Gastrocnemius medialis (tissue), 4 donors: Measurements from ENCODE around the gene DHRS3. TPM values are rescaled to one million over a fixed set of nuclear protein-coding genes. Genes with fewer than 3 reads are reported as not detected.
A peak's percentile ranks its signal among the peaks of the same experiment; 100 is the strongest.
"Not testable (repeated sequence)": the region's sequence is repeated elsewhere in the genome, so short reads cannot be mapped to it uniquely, and the experiment has no call there.

Experiments
- ATAC-seq, 2 donors: fragments of 150-250 bp; one replicate each; pipeline ENCODE4 v1.9.1; 2016
- DNase-seq, 2 donors: peaks; one replicate each; pipeline ENCODE4 v3.0.0-alpha.2; 2019
- H3K27ac ChIP-seq, 4 donors: fragments of 200-600 bp; sonication (generic); 1 replicate in 1 of 4; 2 replicates in 3 of 4; pipeline ENCODE4 v1.5.1; 2016 to 2018; ENCODE audit warnings: mild to moderate bottlenecking in 2 of 4, moderate library complexity in 1 of 4
- H3K27me3 ChIP-seq, 3 donors: fragments of 200-600 bp; sonication (generic) in 2 of 3; 1 replicate in 1 of 3; 2 replicates in 2 of 3; pipeline versions ENCODE4 v1.5.1 to v1.6.0; 2016 to 2019; ENCODE audit warnings: mild to moderate bottlenecking in 1 of 3, moderate library complexity in 1 of 3
- H3K36me3 ChIP-seq, 2 donors: fragments of 200-600 bp; sonication (generic) in 1 of 2; one replicate each; pipeline ENCODE4 v1.5.1; 2017 to 2018
- H3K4me1 ChIP-seq, 2 donors: fragments of 200-600 bp; sonication (generic) in 1 of 2; one replicate each; pipeline ENCODE4 v1.5.1; 2016 to 2017; ENCODE audit warnings: mild to moderate bottlenecking in 2 of 2
- H3K4me3 ChIP-seq, 4 donors: fragments of 200-600 bp; sonication (generic) in 3 of 4; 1 replicate in 1 of 4; 2 replicates in 3 of 4; pipeline ENCODE4 v1.5.1; 2016 to 2019; ENCODE audit warnings: mild to moderate bottlenecking in 2 of 4
- H3K9me3 ChIP-seq, 3 donors: fragments of 200-600 bp; sonication (generic) in 2 of 3; 1 replicate in 1 of 3; 2 replicates in 2 of 3; pipeline ENCODE4 v1.5.1; 2016 to 2019
- CTCF ChIP-seq, 5 experiments: fragments of 450-650 bp in 3 of 5; fragments of 200-600 bp in 2 of 5; sonication (generic) in 2 of 5; IDR thresholded peaks in 4 of 5; conservative IDR thresholded peaks in 1 of 5; 1 replicate in 4 of 5; 2 replicates in 1 of 5; pipeline ENCODE4 v1.5.1; 2016 to 2019; ENCODE audit warnings: antibody characterized with exemption in 5 of 5, mild to moderate bottlenecking in 3 of 5, moderate library complexity in 3 of 5
- POLR2A ChIP-seq, 2 donors: fragments of 450-650 bp; IDR thresholded peaks; one replicate each; pipeline ENCODE4 v1.6.1; 2017; ENCODE audit warnings: antibody characterized with exemption in 2 of 2, mild to moderate bottlenecking in 2 of 2, moderate library complexity in 2 of 2
- in situ Hi-C, 4 donors: fragments of 200-750 bp; cut with MboI; loops; one replicate each; pipeline versions ENCODE4 v1.15.0 to v1.8.0; 2017; ENCODE audit warnings: low sequenced_read_pairs in 4 of 4
- intact Hi-C: fragments of 100-400 bp; cut with DNase I; formaldehyde crosslinking; loops from one replicate; pipeline ENCODE4 v1.15.1; 2023; ENCODE audit warnings: low total_unique reads
- total RNA-seq, 4 donors: library from RNA; depleted of rRNA; stranded (reverse); fragments of >200 nt; gene quantifications; one replicate each; pipeline versions ENCODE4 v1.1.0 to v1.2.3, GENCODE V29; 2016

Gene DHRS3
- total RNA-seq, 4 donors from 2014 or later = 28.5 to 108 (median 67.0) TPM

- no peak for ATAC-seq
- TF ChIP-seq POLR2A (IDR thresholded peaks at IDR 0.05) (no peak), CTCF (IDR thresholded peaks at IDR 0.05 in 4 of 5, conservative IDR thresholded peaks at IDR 0.05 in 1 of 5) (no peak)
- H3K27ac ChIP-seq = no peak overlapping the region
- DNase-seq = no peak
- in situ Hi-C loops = no loop called here
- H3K27me3 ChIP-seq = no peaks in the 10 kb centered on the region
- no peaks in the 10 kb centered on the region for H3K9me3 ChIP-seq
- intact Hi-C loops = no loop called here
- H3K36me3 ChIP-seq = no peaks in the 10 kb centered on the region
- no peak overlapping the region for H3K4me3 ChIP-seq
- peaks cover 15 to 19% of the 10 kb centered on the region in 2 donors for H3K4me1 ChIP-seq
These were observed 90.4 kb downstream of the DHRS3 start for GRCh38 chr1:12527564-12527963.

GRCh38 chr1:12525311-12526181 is 92.5 kb downstream of the DHRS3 start:
- H3K27me3 ChIP-seq = no peaks in the 10 kb centered on the region
- ATAC-seq (peak; percentile 90 to 95), DNase-seq (peak; percentile 75 to 94)
- H3K4me3 ChIP-seq = no peak overlapping the region
- peaks cover 15 to 19% of the 10 kb centered on the region in 2 donors for H3K4me1 ChIP-seq
- intact Hi-C loops (no loop called here), in situ Hi-C loops (no loop called here)
- no peaks in the 10 kb centered on the region for H3K36me3 ChIP-seq
- TF ChIP-seq POLR2A (IDR thresholded peaks at IDR 0.05) = no peak
- TF ChIP-seq CTCF (IDR thresholded peaks at IDR 0.05 in 4 of 5, conservative IDR thresholded peaks at IDR 0.05 in 1 of 5) = no peak
- no peaks in the 10 kb centered on the region for H3K9me3 ChIP-seq
- peak overlapping the region; percentile 70 to 83 (median 80) for H3K27ac ChIP-seq

- no peak for DNase-seq
- H3K27ac ChIP-seq = peak overlapping the region; percentile 11 to 80 (median 74)
- no peaks in the 10 kb centered on the region for H3K9me3 ChIP-seq
- no peak for ATAC-seq
- in situ Hi-C loops = no loop called here
- H3K27me3 ChIP-seq = no peaks in the 10 kb centered on the region
- no peaks in the 10 kb centered on the region for H3K36me3 ChIP-seq
- H3K4me1 ChIP-seq = peaks cover 17 to 21% of the 10 kb centered on the region in 2 donors
- no peak overlapping the region for H3K4me3 ChIP-seq
- no peak for TF ChIP-seq CTCF (IDR thresholded peaks at IDR 0.05 in 4 of 5, conservative IDR thresholded peaks at IDR 0.05 in 1 of 5)
- no peak for TF ChIP-seq POLR2A (IDR thresholded peaks at IDR 0.05)
- intact Hi-C loops = no loop called here
These were observed 93.7 kb downstream of the DHRS3 start for GRCh38 chr1:12524266-12524665.

- not testable (repeated sequence) for DNase-seq
These were observed 95.2 kb downstream of the DHRS3 start for GRCh38 chr1:12522780-12523179.

GRCh38 chr1:12521096-12521495 is 96.9 kb downstream of the DHRS3 start:
- Histone ChIP-seq H3K27ac (no peak overlapping the region), H3K9me3 (no peaks in the 10 kb centered on the region), H3K4me1 (peaks cover 21 to 23% of the 10 kb centered on the region in 2 donors), H3K27me3 (no peaks in the 10 kb centered on the region), H3K4me3 (no peak overlapping the region), H3K36me3 (no peaks in the 10 kb centered on the region)
- TF ChIP-seq CTCF (IDR thresholded peaks at IDR 0.05 in 4 of 5, conservative IDR thresholded peaks at IDR 0.05 in 1 of 5) (no peak), POLR2A (IDR thresholded peaks at IDR 0.05) (no peak)
- no peak for DNase-seq
- intact Hi-C loops = no loop called here
- no peak for ATAC-seq
- in situ Hi-C loops = no loop called here

More at GRCh38 chr1:12522780-12523179, 95.2 kb downstream of the DHRS3 start:
- H3K36me3 ChIP-seq, H3K4me3 ChIP-seq, in situ Hi-C loops, H3K9me3 ChIP-seq, intact Hi-C loops, ATAC-seq, H3K27me3 ChIP-seq, H3K27ac ChIP-seq: not testable (repeated sequence)
- H3K4me1 ChIP-seq = peaks cover 21 to 23% of the 10 kb centered on the region in 2 donors
